Adipocyte (in vitro differentiated cells): ENCODE results near the gene SYNGAP1.
A peak's percentile ranks its signal among the peaks of the same experiment; 100 is the strongest.

ENCODE experiments used
- DNase-seq: peaks from one replicate; pipeline ENCODE4 v3.0.0-alpha.2; 2015; ENCODE audit warnings: low read depth
- H3K27me3 ChIP-seq: replicated peaks from 2 replicates; pipeline ENCODE4 v1.7.0; 2013; ENCODE audit warnings: mild to moderate bottlenecking, low read length, moderate library complexity; ENCODE audit not compliant: control insufficient read depth, insufficient read depth
- H3K36me3 ChIP-seq: 2 replicates; pipeline ENCODE4 v1.7.0; 2013; ENCODE audit warnings: low read length, mild to moderate bottlenecking, moderate library complexity; ENCODE audit not compliant: control insufficient read depth, insufficient read depth, severe bottlenecking
- H3K4me1 ChIP-seq: 2 replicates; pipeline ENCODE4 v1.7.0; 2013; ENCODE audit warnings: mild to moderate bottlenecking, low read length, moderate library complexity; ENCODE audit not compliant: control insufficient read depth, insufficient read depth
- H3K4me3 ChIP-seq: 2 replicates; pipeline ENCODE4 v1.7.0; 2013; ENCODE audit warnings: mild to moderate bottlenecking, low read length, moderate library complexity
- H3K9ac ChIP-seq: 2 replicates; pipeline ENCODE4 v1.7.0; 2013; ENCODE audit warnings: mild to moderate bottlenecking, low read length, moderate library complexity
- H3K9me3 ChIP-seq: 2 replicates; pipeline ENCODE4 v1.7.0; 2013; ENCODE audit warnings: mild to moderate bottlenecking, low read length, moderate library complexity; ENCODE audit not compliant: control insufficient read depth

SYNGAP1 gene

DNA sequence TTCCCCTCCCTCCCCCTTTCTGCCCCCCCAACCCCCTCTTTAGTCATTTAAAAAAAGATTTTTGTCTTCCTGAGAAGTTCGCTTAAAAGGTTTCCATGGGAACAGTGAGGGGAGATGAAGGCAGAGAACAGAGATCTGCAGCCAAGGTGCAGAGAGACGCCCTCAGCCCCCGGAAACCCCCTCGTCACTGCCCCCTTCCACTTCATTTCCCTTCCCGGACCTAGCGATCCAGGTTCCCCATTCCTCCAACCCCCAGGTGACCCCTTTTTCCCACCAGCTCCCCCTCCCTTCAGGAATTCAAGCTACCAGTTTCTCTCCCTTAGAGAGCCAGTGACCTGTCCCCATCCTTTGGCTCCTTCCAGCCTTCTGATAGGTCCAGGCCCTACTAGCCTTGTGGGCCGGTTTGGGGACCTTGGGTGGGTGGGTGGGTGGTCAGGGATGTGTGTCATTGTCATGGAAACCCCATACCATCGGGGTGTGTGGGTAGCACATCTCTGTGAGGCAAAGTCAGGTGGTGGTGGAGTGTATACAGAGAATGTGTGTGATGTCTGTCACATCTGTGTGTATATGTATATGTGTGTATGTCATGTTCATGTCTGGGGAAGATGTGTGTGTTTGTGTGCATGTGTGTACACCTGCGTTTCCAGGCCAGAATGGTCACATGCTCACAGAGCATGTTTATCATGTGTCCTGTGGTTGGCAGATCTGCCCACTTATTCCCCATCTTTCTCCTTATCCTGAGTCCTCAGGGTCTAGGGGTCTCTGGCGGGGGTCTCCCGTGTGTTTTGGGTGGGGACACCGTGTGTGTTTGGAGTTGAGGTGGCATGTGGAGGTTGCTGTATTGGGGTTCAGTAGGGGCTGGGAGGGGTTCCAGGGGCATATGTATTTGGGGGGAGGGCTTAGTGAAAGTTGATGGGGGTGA lies 7.0 kb downstream of the SYNGAP1 start:
- Histone ChIP-seq H3K4me1 (peaks cover 39% of the 10 kb centered on the region), H3K4me3 (peak overlapping the region; percentile 88), H3K36me3 (no peaks in the 10 kb centered on the region), H3K9ac (peak overlapping the region; percentile 81), H3K9me3 (no peaks in the 10 kb centered on the region), H3K27me3 (no peaks in the 10 kb centered on the region)
- DNase-seq: peak; percentile 41

GRCh38 chr6:33427585-33428223 lies 7.8 kb downstream of the SYNGAP1 start:
- DNase-seq: peak; percentile 73

GRCh38 chr6:33428224-33428965 lies 8.5 kb downstream of the SYNGAP1 start:
- peak; percentile 46 for DNase-seq

More at GRCh38 chr6:33427585-33428223, 7.8 kb downstream of the SYNGAP1 start:
- Histone ChIP-seq H3K4me1 (peaks cover 39% of the 10 kb centered on the region), H3K9me3 (no peaks in the 10 kb centered on the region), H3K27me3 (no peaks in the 10 kb centered on the region), H3K36me3 (no peaks in the 10 kb centered on the region), H3K4me3 (peak overlapping the region; percentile 88), H3K9ac (peak overlapping the region; percentile 81)

DNA sequence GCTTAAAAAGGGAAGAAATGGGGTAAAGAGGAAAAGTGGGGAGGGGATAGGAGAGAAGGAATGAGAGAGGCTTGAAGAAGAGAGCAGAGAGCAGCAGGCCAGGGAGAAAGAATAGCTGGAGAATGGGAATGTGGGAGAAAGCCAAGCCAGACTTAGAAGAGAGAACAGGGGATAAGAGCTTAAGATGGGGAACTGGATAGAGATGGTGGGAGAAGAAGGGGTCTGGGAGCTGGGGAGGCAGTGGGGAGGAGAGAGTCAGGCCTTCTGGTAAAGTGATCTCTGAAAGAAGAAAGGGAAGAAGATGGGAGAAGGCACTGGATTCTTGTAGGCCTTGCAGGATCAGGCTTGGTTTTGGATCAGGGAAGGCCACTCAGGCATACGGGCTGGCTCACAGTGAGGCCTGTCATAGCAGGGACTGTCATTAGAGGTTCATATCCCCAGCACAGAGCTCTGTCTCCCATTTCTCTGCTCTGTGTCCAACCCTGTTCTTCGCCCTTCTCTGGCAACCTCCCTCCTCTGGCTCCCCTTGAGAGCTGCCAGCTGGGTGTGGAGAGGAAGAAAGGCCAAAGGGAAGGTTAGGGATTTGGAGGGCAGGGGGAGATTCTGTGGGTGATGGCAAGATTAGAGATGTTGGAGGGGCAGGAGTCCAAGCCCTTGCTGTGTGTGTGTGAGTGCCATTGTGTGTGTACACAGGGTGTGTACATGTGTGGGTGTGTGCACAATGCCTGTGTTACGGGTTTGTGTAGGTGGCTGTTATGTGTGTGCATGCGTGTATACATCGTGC lies 9.3 kb downstream of the SYNGAP1 start:
- no peaks in the 10 kb centered on the region for H3K9me3 ChIP-seq
- peaks cover 39% of the 10 kb centered on the region for H3K4me1 ChIP-seq
- H3K27me3 ChIP-seq: no peaks in the 10 kb centered on the region
- no peaks in the 10 kb centered on the region for H3K36me3 ChIP-seq
- H3K9ac ChIP-seq: peak overlapping the region; percentile 63
- H3K4me3 ChIP-seq: peak overlapping the region; percentile 76
- no peak for DNase-seq

More at GRCh38 chr6:33428224-33428965, 8.5 kb downstream of the SYNGAP1 start:
- no peaks in the 10 kb centered on the region for H3K27me3 ChIP-seq
- peak overlapping the region; percentile 63 for H3K9ac ChIP-seq
- H3K4me1 ChIP-seq: peaks cover 39% of the 10 kb centered on the region
- peak overlapping the region; percentile 76 for H3K4me3 ChIP-seq
- H3K36me3 ChIP-seq: no peaks in the 10 kb centered on the region
- no peaks in the 10 kb centered on the region for H3K9me3 ChIP-seq

- DNase-seq: no peak
- H3K9ac ChIP-seq: no peak overlapping the region
- peaks cover 36% of the 10 kb centered on the region for H3K4me1 ChIP-seq
- H3K9me3 ChIP-seq: no peaks in the 10 kb centered on the region
- no peak overlapping the region for H3K4me3 ChIP-seq
- no peaks in the 10 kb centered on the region for H3K27me3 ChIP-seq
- no peaks in the 10 kb centered on the region for H3K36me3 ChIP-seq
Measured at GRCh38 chr6:33429750-33430052, 9.8 kb downstream of the SYNGAP1 start.

DNA sequence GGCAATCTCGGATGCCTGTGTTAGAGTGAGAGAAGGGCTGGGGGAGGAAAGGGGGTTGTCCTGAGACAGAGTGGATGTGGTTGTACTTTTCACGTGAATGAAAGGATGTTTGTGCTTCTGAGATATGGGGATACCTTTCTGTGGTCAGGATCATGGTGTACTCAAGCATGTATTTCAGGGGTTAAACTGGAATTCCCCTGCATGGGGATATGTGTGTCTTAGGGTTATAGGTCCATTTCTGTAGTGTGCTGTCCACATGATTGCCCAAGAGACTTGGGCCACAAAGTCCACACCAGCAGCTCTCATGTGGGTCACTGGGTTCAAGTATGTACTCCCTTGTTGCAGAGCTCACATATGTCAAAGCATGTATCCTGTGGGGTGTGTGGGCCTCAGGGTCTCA lies 10.5 kb downstream of the SYNGAP1 start:
- Histone ChIP-seq H3K9me3 (no peaks in the 10 kb centered on the region), H3K4me3 (no peak overlapping the region), H3K36me3 (peaks cover 4% of the 10 kb centered on the region), H3K27me3 (no peaks in the 10 kb centered on the region), H3K4me1 (peaks cover 31% of the 10 kb centered on the region), H3K9ac (no peak overlapping the region)
- no peak for DNase-seq

DNA sequence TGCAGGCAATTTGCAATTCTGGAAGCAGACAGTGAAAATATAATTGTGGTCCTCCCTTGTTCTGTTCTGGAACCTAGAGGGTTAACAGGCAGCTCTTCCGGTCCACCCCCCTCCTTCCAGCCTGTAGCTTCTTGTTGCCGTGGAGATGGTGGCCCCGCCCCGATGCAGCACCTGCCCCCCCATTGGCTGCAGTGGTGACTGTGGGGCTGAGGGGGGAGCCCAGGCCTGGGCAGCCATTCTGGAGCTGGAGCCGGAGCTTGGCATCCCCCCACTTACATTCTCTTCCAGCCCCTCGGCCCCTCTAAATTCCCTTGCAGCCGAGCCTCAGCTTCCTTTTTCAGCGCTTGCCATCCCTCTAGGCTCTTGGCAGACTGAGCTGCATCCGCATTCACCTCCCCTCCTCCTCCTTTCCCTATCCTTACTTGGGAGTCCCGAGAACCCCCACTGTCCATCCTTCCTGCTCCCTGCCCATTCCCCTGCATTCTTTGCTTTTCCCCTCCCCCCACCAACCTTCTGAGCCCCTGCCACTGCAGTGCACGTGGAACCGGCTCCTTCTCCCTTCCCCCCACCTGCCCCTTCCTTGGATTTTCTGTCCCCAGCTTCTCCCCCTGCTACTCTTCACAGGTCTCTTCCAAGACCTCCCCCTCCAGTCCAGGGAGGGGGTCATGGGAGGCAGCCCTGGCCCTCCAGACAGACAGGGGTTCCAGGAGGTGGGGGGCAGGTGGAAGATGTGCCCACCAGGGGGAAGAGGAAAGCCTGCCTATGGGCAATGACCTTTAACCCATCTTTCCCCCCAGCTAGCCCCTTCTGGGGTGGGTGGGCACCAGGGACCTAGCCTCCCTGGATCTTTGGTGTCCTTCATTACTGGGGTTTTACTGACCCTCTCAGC lies 11.4 kb downstream of the SYNGAP1 start:
- Histone ChIP-seq H3K27me3 (no peaks in the 10 kb centered on the region), H3K36me3 (peaks cover 13% of the 10 kb centered on the region), H3K4me3 (no peak overlapping the region), H3K9ac (no peak overlapping the region), H3K4me1 (peaks cover 31% of the 10 kb centered on the region), H3K9me3 (no peaks in the 10 kb centered on the region)
- no peak for DNase-seq

GRCh38 chr6:33431880-33432541 lies 12.1 kb downstream of the SYNGAP1 start:
- no peak for DNase-seq
- no peak overlapping the region for H3K4me3 ChIP-seq
- H3K9ac ChIP-seq: no peak overlapping the region

DNA sequence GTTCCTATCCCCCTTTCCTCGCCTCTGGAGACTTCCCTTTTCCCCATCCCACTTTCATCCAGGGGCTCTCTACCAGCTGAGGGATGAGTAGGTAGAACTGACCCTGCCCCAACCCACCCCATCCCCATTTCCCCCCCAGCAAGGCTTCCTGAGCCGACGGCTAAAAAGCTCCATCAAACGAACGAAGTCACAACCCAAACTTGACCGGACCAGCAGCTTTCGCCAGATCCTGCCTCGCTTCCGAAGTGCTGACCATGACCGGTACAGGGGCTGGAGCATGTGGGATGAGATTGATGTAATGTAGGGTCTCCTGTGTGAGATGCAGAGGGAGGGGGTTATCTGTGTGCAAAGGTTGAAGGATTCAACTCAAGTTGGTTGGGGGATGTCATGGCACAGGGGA lies 12.7 kb downstream of the SYNGAP1 start:
- no peak overlapping the region for H3K4me3 ChIP-seq
- H3K36me3 ChIP-seq: peaks cover 26% of the 10 kb centered on the region
- peaks cover 24% of the 10 kb centered on the region for H3K4me1 ChIP-seq

More at GRCh38 chr6:33431880-33432541, 12.1 kb downstream of the SYNGAP1 start:
- peaks cover 29% of the 10 kb centered on the region for H3K4me1 ChIP-seq
- H3K36me3 ChIP-seq: peaks cover 20% of the 10 kb centered on the region
- no peaks in the 10 kb centered on the region for H3K9me3 ChIP-seq
- no peaks in the 10 kb centered on the region for H3K27me3 ChIP-seq

More for the DNA sequence above, 12.7 kb downstream of the SYNGAP1 start:
- Histone ChIP-seq H3K27me3 (no peaks in the 10 kb centered on the region), H3K9me3 (no peaks in the 10 kb centered on the region), H3K9ac (no peak overlapping the region)
- no peak for DNase-seq
